NCI-H69 (cell line): ENCODE measurements around the gene ANKIB1.

ENCODE experiments used
- DNase-seq: peaks from one replicate; lab custom pipeline; 2025; lab: John Stamatoyannopoulos, UW

Gene ANKIB1

DNA sequence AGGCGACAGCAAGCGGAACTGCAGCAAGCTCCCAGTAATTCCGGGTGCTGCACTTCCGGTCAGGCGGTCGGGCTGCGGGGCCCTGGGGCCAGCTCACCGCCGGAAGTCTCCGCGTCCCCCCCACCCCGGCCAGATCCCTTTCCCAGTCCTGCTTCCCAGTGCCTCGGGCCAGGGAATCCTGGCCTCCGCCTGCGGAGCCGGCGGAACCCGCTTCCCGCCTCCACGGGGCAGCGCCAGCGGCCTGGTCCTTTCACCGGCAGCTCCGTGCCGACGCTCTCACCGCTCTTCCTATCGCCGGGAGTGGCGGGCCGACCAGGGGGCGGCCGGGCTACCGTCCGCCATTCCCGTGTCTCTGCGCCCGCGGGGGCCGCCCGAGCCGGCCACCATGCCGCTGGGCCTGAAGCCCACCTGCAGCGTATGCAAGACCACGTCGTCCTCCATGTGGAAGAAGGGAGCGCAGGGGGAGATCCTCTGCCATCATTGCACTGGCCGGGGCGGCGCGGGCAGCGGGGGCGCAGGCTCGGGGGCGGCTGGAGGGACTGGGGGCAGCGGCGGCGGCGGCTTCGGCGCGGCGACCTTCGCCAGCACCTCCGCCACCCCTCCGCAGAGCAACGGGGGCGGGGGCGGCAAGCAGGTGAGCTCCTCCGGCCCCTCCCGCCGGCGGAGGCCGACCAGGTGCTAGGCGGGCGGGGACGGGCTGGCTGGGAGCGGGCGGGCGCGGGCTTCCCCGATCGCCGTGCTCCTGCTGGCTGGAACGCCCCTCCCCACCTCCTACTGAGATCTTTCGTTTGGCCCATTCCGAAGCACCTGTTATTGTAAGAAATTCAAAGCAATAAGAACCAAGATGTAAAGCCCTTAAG lies 201.8 kb downstream of the ANKIB1 start, which contains the start of gene GATAD1:
GATAD1 (plus strand) TSS at position 138 of the 860 bp plus-strand sequence; CDS start at position 386, 248 bp downstream.
- peak; percentile 97 for DNase-seq

DNA sequence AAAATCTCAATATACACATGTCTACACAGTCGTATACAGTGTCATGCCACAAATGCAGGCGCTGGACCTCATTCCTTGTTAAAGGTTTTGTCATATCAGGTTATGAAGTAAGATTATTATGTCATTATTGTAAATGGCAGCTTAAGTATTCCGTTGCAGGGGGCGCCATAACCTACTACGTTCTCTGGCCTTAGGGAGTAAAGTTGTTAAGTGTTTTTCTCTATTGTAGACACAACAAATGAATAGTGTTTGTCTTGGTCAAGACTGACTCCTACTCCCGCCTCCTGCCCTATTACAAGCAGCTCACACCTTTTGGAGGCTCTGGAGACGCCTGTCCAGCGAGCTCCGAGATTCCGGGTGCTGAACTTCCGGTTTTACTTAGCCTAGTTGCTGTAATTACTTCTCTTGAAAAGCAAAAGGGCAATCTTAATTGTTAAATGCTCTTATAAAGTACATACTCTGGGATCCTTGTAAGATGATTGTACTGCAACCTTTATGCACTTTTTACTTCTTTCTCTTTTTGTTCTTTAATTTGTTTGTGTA lies 202.5 kb downstream of the ANKIB1 start:
- peak; percentile 82 for DNase-seq
